Measurements from ENCODE around the gene PSKH1.

GRCh38 chr16:67935101-67935401 lies 42.0 kb downstream of the PSKH1 start:
- TF ChIP-seq CTCF (conservative IDR thresholded peaks at IDR 0.05; ENCODE audit: low read length) (no peak), EZH2phosphoT487 (IDR thresholded peaks at IDR 0.05; ENCODE audit: borderline replicate concordance) (no peak)

All from Loucy (cell line).